A549 (cell line): ENCODE results near the gene RFC1.

Experiments
- CHD4 ChIP-seq: fragments of 200-600 bp; sonication (generic); IDR thresholded peaks from 2 replicates; pipeline ENCODE4 v1.6.1; 2016; ENCODE audit warnings: antibody characterized with exemption, mild to moderate bottlenecking, borderline replicate concordance
- CTCF ChIP-seq: fragments of >200 bp; sonication (Bioruptor Twin); formaldehyde crosslinking; IDR thresholded peaks from 3 replicates; pipeline ENCODE4 v1.5.1; 2016
- HOXB5 ChIP-seq: fragments of 250-450 bp; sonication (Bioruptor Pico); IDR thresholded peaks from 2 replicates; pipeline ENCODE4 v1.5.0; 2020; ENCODE audit warnings: mild to moderate bottlenecking, moderate library complexity
- MYC ChIP-seq: IDR thresholded peaks from 2 replicates; pipeline ENCODE4 v1.6.1; 2012; ENCODE audit warnings: mild to moderate bottlenecking, inconsistent platforms, low read length, improper control_type of control experiment, borderline replicate concordance
- NR3C1 ChIP-seq: fragments of >200 bp; sonication (Bioruptor Twin); formaldehyde crosslinking; IDR thresholded peaks from 3 replicates; pipeline ENCODE4 v1.6.1; 2017
- PBX3 ChIP-seq: IDR thresholded peaks from 2 replicates; pipeline ENCODE4 v1.6.1; 2012
- POLR2A ChIP-seq: IDR thresholded peaks from 2 replicates; pipeline ENCODE4 v1.6.1; 2012; ENCODE audit warnings: mild to moderate bottlenecking, low read length
- RAD21 ChIP-seq, 2 experiments: fragments of >200 bp in 1 of 2; sonication (Bioruptor Twin) in 1 of 2; formaldehyde crosslinking in 1 of 2; IDR thresholded peaks in 1 of 2; conservative IDR thresholded peaks in 1 of 2; 2 replicates in 1 of 2; 3 replicates in 1 of 2; pipeline ENCODE4 v1.6.1; 2012 to 2018; ENCODE audit warnings: inconsistent platforms in 1 of 2
- RCOR1 ChIP-seq: fragments of 150-350 bp; IDR thresholded peaks from 2 replicates; pipeline ENCODE4 v1.6.1; 2014; ENCODE audit warnings: antibody characterized with exemption, low read length, low read depth
- REST ChIP-seq: fragments of 200-600 bp; sonication (generic); IDR thresholded peaks from 2 replicates; pipeline ENCODE4 v1.6.1; 2016; ENCODE audit warnings: antibody characterized with exemption, mild to moderate bottlenecking, moderate library complexity
- RFX5 ChIP-seq: fragments of 450-650 bp; IDR thresholded peaks from 2 replicates; pipeline ENCODE4 v1.7.1; 2014; ENCODE audit warnings: antibody characterized with exemption, mild to moderate bottlenecking, moderate library complexity
- SMC3 ChIP-seq: fragments of >200 bp; sonication (Bioruptor Twin); formaldehyde crosslinking; IDR thresholded peaks from 3 replicates; pipeline ENCODE4 v1.6.1; 2018; ENCODE audit warnings: inconsistent platforms
- ZFP36 ChIP-seq: fragments of 450-650 bp; IDR thresholded peaks from 2 replicates; pipeline ENCODE4 v1.6.1; 2014; ENCODE audit warnings: borderline replicate concordance; ENCODE audit not compliant: partially characterized antibody

GRCh38 chr4:39302901-39303300, 63.3 kb downstream of the RFC1 start:
- no peak for TF ChIP-seq CTCF
- TF ChIP-seq SMC3 = no peak
- TF ChIP-seq RAD21 (conservative IDR thresholded peaks at IDR 0.05 in 1 of 2, IDR thresholded peaks at IDR 0.05 in 1 of 2) = no peak
- TF ChIP-seq RCOR1 = no peak
- no peak for TF ChIP-seq REST
- TF ChIP-seq ZFP36 = no peak
- TF ChIP-seq MYC = no peak
- TF ChIP-seq HOXB5 = no peak
- TF ChIP-seq CHD4 = no peak
- no peak for TF ChIP-seq PBX3
- TF ChIP-seq POLR2A = no peak
- no peak for TF ChIP-seq RFX5
- TF ChIP-seq NR3C1 = no peak
